T-helper 2 cell treated with Interferon-gamma antibody and Interleukin-4, amounts not matched to agents 5 μg/mL and 100 μg/mL, for 36 hours (primary cell): ENCODE measurements around the gene SNRNP200.
A peak's percentile ranks its signal among the peaks of the same experiment; 100 is the strongest.

Experiments
- DNase-seq: peaks from one replicate; pipeline ENCODE4 v3.0.0; 2021; ENCODE audit warnings: low spot score
- H3K27ac Mint-ChIP-seq: one replicate; pipeline ENCODE4 v1.8.0; 2021; ENCODE audit warnings: mild to moderate bottlenecking, mixed read lengths
- H3K27me3 Mint-ChIP-seq: one replicate; pipeline ENCODE4 v1.8.0; 2021; ENCODE audit warnings: low read depth, mixed read lengths
- H3K36me3 Mint-ChIP-seq: one replicate; pipeline ENCODE4 v1.8.0; 2021; ENCODE audit warnings: low read depth, mixed read lengths
- H3K4me1 Mint-ChIP-seq: one replicate; pipeline ENCODE4 v1.8.0; 2021; ENCODE audit warnings: low read depth, mixed read lengths
- H3K4me3 Mint-ChIP-seq: one replicate; pipeline ENCODE4 v1.8.0; 2022; ENCODE audit warnings: mild to moderate bottlenecking, moderate library complexity, mixed read lengths
- H3K9me3 Mint-ChIP-seq: one replicate; pipeline ENCODE4 v1.8.0; 2021; ENCODE audit warnings: mixed read lengths

Gene SNRNP200

DNA sequence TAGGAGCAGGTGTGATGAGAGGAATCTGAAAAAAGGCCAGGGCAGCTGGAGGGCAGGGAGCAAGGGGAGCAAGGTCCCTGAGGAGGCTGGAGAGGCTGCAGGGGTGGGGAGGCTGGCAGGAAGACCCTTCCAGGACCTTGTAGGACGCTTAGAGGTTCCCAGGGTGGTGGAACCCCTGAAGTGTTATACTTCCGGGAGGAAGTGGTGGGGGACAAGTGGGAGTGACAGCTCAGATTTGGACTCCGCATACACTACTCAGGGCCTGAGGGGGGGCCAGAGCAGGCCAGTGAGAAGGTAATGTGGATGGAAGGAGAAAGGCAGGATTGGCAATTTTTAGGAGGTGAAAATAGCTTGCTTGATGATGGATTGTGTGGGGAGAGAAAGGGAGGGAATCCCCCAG lies 28.4 kb upstream of the SNRNP200 start:
- Mint-ChIP-seq H3K36me3 (peaks cover 30% of the 10 kb centered on the region), H3K9me3 (no peaks in the 10 kb centered on the region), H3K27me3 (no peaks in the 10 kb centered on the region), H3K4me3 (peak overlapping the region; percentile 90), H3K4me1 (peaks cover 43% of the 10 kb centered on the region), H3K27ac (peak overlapping the region; percentile 67)
- DNase-seq = no peak

DNA sequence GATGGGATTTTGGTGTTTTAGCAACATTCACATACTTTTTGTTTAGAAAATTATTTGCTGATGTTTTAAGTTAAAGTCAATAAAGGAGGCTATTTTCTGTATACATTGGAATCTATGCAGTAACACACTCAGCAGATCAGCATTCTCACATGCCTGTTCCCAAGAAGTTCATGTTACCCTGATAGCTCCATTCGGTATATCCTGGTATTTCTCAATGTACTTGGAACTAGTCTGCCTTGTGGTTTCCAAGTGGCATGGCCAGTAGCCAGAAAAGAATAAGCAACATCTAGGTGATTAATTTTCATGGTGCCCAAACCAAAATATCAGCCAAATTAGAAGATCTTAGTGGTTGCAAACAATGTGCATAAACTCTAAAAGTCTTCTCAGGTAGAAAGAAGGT lies 25.1 kb upstream of the SNRNP200 start:
- Mint-ChIP-seq H3K27me3 (no peaks in the 10 kb centered on the region), H3K27ac (no peak overlapping the region), H3K4me1 (peaks cover 46% of the 10 kb centered on the region), H3K36me3 (peaks cover 49% of the 10 kb centered on the region), H3K9me3 (no peaks in the 10 kb centered on the region), H3K4me3 (no peak overlapping the region)
- no peak for DNase-seq

DNA sequence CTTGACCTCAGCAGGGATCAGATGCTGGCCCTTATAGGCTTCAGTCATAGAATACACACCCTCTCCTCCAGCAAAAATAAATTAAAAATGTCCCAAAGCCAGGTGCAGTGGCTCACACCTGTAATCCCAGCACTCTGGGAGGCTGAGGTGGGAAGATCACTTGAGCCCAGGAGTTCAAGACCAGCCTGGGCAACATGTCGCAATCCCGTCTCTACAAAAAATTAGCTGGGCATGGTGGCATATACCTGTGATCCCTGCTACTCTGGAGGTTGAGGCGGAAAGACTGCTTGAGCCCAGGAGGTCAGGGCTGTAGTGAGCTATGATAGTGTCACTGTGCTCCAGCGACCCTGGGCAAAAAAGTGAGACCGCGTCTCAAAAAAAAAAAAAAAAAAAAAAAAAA lies 24.5 kb upstream of the SNRNP200 start:
- DNase-seq = no peak
- Mint-ChIP-seq H3K27ac (no peak overlapping the region), H3K27me3 (no peaks in the 10 kb centered on the region), H3K36me3 (peaks cover 48% of the 10 kb centered on the region), H3K9me3 (no peaks in the 10 kb centered on the region), H3K4me3 (no peak overlapping the region), H3K4me1 (peaks cover 47% of the 10 kb centered on the region)

DNA sequence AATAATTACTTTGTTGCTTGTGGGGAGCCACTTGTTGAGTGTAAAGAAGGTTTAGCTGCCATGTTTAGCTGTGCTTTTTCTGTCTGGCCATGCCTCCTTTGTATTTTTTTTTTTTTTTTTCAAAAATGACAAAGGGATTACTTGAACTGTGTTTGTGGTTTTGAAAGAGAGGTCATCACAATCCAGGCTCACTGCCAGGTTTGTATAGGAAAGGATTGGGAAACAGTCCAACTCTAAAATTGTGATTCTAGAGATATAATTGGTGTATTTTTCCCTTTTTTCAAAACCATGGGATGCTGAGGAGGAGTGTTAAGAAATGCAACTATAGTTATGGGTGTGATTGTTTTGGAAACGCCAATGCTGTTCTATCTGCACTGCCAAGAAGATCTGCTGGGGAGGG lies 24.1 kb upstream of the SNRNP200 start:
- peaks cover 47% of the 10 kb centered on the region for H3K36me3 Mint-ChIP-seq
- H3K4me1 Mint-ChIP-seq = peaks cover 47% of the 10 kb centered on the region
- DNase-seq = no peak
- no peak overlapping the region for H3K27ac Mint-ChIP-seq
- H3K4me3 Mint-ChIP-seq = no peak overlapping the region
- no peaks in the 10 kb centered on the region for H3K27me3 Mint-ChIP-seq
- no peaks in the 10 kb centered on the region for H3K9me3 Mint-ChIP-seq

DNA sequence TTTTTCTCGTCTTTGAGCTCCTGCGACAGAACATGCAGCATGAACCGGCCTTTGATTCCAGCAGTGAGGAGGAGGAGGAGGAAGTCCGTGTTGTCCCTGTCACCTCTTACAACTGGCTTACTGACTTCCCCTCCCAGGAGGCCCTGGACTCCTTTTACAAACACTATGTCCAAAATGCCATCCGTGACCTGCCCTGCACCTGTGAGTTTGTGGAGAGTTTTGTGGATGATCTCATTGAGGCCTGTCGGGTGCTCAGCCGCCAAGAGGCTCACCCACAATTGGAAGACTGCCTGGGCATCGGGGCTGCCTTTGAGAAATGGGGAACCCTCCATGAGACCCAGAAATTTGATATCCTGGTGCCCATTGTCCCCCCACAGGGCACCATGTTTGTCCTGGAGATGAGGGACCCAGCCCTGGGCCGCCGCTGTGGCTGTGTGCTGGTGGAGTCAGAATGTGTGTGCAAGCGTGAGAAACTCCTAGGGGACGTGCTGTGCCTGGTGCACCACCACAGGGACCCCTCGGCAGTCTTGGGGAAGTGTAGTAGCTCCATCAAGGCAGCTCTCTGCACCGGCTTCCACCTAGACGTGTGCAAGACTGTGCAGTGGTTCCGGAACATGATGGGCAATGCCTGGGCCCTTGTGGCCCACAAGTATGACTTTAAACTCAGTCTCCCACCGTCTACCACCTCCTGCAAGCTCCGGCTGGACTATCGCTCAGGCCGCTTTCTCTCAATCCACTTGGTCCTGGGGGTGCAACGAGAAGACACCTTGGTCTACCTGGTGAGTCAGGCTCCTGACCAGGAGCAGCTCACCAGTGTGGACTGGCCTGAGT lies 21.9 kb upstream of the SNRNP200 start:
- H3K4me3 Mint-ChIP-seq = peak overlapping the region; percentile 98
- peaks cover 40% of the 10 kb centered on the region for H3K36me3 Mint-ChIP-seq
- H3K4me1 Mint-ChIP-seq = peaks cover 47% of the 10 kb centered on the region
- H3K27ac Mint-ChIP-seq = peak overlapping the region; percentile 97
- no peaks in the 10 kb centered on the region for H3K27me3 Mint-ChIP-seq
- no peaks in the 10 kb centered on the region for H3K9me3 Mint-ChIP-seq
- DNase-seq = no peak

DNA sequence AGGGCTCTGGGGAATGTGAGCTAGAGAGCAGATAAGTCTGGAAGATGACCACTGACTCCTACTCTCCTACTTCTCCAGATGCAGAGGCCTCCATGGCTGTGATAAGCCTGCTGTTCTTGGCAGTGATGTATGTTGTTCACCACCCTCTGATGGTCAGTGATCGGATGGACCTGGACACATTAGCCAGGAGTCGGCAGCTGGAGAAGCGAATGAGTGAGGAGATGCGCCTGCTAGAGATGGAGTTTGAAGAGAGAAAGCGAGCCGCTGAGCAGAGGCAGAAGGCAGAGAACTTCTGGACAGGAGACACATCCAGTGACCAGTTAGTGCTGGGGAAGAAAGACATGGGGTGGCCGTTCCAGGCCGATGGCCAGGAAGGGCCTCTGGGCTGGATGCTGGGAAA lies 21.2 kb upstream of the SNRNP200 start:
- Mint-ChIP-seq H3K9me3 (no peaks in the 10 kb centered on the region), H3K27ac (peak overlapping the region; percentile 97), H3K4me3 (peak overlapping the region; percentile 98), H3K4me1 (peaks cover 49% of the 10 kb centered on the region), H3K36me3 (peaks cover 40% of the 10 kb centered on the region), H3K27me3 (no peaks in the 10 kb centered on the region)
- no peak for DNase-seq

DNA sequence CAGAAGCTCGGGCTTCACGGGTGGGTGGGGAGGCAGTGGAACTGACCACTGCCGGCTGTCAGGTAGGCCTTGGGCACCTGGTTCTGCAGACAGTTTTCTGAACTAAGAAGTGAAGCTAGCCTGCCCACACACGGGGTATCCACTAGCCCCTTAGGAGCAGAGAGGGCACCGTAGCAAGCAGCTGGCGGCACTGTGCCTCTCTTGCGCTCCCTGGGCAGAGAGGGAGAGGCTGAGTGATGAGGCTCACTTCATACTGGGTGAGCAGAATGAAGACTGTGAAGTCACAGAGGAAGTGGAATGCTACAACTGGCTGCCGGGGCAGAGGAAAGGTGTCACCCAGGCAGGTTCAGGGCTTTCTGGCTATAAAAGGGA lies 20.5 kb upstream of the SNRNP200 start:
- peak overlapping the region; percentile 97 for H3K27ac Mint-ChIP-seq
- H3K27me3 Mint-ChIP-seq = no peaks in the 10 kb centered on the region
- H3K4me1 Mint-ChIP-seq = peaks cover 47% of the 10 kb centered on the region
- H3K9me3 Mint-ChIP-seq = no peaks in the 10 kb centered on the region
- H3K36me3 Mint-ChIP-seq = peaks cover 40% of the 10 kb centered on the region
- peak overlapping the region; percentile 98 for H3K4me3 Mint-ChIP-seq
- peak; percentile 32 for DNase-seq

DNA sequence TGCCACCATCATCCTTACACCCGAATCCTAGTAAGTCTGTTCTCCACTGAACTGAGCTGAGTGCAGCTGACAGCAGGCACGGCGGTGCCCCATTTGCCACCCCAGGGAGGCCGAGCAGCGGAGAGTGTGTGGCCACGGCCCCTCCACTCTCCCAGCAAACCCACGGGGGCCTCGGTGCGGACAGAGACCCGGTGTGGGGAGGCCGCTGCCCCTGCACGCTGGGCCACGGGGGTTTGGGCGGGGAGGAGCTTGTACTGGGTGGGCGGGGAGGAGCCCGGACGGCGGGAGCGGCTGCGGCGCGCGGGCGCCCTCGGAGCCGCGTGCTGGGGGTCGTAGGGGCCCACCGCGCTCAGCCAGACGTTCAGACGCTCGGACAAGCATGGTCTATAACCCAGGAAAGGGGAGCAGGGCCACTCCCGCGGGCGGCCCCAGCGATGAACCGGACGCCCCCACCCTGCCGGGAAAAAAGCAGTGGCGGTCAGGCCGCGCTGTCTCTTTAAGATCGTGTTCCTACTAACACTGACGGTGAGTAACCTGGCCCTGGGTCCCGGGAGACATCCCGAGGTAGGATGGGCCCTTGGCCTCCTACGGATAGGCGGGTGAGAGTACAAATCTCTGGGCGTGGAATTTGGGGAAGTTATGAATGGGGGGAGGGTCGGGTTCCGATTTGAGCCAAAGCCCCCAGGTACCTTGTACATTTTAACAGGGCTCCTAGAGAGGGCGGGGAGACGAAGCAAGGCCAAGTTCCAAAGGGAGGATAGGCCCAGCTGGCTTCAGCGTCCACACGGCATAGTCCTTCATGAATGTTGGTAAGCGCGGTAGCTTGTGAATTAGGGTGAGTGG lies 19.9 kb upstream of the SNRNP200 start, which contains the start of gene ITPRIPL1:
Gene ITPRIPL1, plus strand, starts transcription at position 277 of the 843 bp plus-strand sequence. Its CDS starts 523 bp downstream, at position 800.
- H3K36me3 Mint-ChIP-seq = peaks cover 40% of the 10 kb centered on the region
- peak; percentile 37 for DNase-seq
- H3K27me3 Mint-ChIP-seq = no peaks in the 10 kb centered on the region
- H3K4me3 Mint-ChIP-seq = peak within 1 kb of the TSS; percentile 98
- H3K27ac Mint-ChIP-seq = peak within 1 kb of the TSS; percentile 97
- peaks cover 52% of the 10 kb centered on the region for H3K4me1 Mint-ChIP-seq
- H3K9me3 Mint-ChIP-seq = no peaks in the 10 kb centered on the region

DNA sequence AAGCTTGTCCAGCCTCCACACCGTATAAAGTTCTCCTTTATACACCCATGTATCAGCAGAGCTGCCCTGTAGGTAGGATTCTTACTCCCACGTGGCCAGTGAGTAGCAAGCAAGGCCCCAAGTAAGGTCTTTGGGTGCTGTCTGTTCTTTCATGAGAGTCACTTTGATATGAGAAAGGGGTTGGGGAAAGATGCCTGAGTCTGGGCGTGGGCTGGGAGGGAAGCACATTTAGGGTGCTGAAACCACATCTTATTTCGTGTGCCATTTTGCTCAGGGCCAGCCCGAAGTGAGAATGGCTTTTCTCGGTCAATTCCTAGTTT lies 19.3 kb upstream of the SNRNP200 start:
- peak; percentile 61 for DNase-seq
- peaks cover 39% of the 10 kb centered on the region for H3K36me3 Mint-ChIP-seq
- H3K4me1 Mint-ChIP-seq = peaks cover 51% of the 10 kb centered on the region
- no peaks in the 10 kb centered on the region for H3K9me3 Mint-ChIP-seq
- H3K27ac Mint-ChIP-seq = peak overlapping the region; percentile 91
- no peaks in the 10 kb centered on the region for H3K27me3 Mint-ChIP-seq
- peak overlapping the region; percentile 85 for H3K4me3 Mint-ChIP-seq

DNA sequence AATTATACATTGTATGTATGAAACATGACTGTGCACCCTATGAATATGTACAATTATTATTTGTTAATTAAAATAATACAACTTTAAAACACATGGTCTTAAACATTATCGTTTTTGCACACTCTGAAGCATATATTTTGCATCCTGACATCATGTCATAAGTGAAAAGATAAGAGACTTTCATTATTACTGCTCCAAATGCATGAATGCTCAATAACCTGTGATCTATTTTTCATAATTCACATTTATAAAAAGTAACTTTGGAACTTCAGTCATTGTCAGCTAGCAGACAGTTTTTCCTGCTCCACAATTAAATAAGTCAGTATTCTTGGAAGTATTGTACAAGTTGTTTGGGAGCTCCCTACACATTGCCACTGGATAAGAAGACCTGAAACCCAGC lies 18.5 kb upstream of the SNRNP200 start:
- H3K4me1 Mint-ChIP-seq = peaks cover 53% of the 10 kb centered on the region
- H3K27me3 Mint-ChIP-seq = no peaks in the 10 kb centered on the region
- H3K9me3 Mint-ChIP-seq = no peaks in the 10 kb centered on the region
- peak overlapping the region; percentile 85 for H3K4me3 Mint-ChIP-seq
- no peak for DNase-seq
- H3K27ac Mint-ChIP-seq = no peak overlapping the region
- H3K36me3 Mint-ChIP-seq = peaks cover 38% of the 10 kb centered on the region

DNA sequence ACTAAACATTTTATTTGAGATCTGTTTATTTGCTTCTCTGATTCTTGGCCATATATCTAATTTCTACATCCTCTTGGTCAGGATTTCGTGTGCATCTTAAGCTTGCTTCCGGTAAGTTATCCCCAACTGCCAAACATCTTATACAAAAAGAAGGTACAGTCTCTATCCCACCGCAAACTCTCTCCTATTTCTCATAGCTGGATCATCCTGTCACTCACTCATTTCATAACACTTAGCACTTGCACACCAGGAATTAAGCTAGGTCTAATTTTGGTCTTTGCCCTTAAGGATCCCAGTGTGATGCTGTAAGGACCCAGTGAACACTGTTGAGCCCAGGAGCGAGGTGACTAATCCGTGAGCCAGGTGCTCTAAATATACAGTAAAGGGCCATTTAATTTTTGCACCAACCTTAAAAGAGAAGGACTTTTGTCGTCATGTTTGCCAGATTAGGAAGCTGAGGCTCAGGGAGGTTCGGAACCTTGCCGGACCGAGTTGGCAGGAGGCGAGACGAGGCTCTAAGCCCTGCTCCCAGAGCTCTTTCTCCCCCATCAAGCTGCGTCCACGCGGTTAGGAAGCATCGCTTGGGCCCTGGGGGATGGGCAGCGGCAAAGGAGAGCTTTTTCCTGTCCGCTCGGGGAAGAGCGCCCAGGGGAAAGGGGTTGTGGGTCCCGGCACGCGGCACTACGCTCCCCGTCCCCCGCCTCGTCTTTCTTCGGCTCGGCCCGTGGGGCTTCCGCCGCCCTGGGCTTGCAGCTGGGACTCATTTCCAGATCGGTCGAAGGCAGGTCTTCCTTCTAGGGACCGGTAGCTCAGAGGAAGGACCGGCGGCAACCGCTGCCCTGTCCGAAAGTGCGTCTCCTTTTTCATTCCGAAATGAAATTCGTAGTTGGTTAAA lies 15.6 kb upstream of the SNRNP200 start:
- Mint-ChIP-seq H3K9me3 (no peaks in the 10 kb centered on the region), H3K4me3 (peak overlapping the region; percentile 88), H3K27me3 (no peaks in the 10 kb centered on the region), H3K4me1 (peaks cover 51% of the 10 kb centered on the region), H3K36me3 (peaks cover 19% of the 10 kb centered on the region), H3K27ac (peak overlapping the region; percentile 96)
- DNase-seq = peak; percentile 47

DNA sequence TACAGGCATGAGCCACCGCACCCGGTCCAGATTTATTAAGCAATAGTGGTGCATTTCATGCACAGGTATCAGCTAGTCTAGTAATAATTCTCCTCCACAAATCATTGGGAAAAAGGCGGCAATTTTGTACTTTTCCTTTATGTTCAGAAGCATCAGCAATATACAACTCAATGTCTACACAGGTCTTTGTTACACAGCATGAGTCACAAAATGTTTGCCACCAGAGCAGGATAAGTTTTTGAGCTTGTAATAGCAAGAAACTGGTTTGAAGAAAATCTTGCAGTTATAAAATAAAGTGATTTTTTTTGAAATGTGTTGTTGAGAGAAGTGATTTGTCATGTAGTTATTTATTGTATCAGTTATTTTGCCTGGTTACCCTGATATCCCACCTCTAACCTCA lies 15.0 kb upstream of the SNRNP200 start:
- Mint-ChIP-seq H3K36me3 (peaks cover 19% of the 10 kb centered on the region), H3K27ac (peak overlapping the region; percentile 96), H3K9me3 (no peaks in the 10 kb centered on the region), H3K27me3 (no peaks in the 10 kb centered on the region), H3K4me1 (peaks cover 51% of the 10 kb centered on the region), H3K4me3 (peak overlapping the region; percentile 88)
- DNase-seq = no peak

DNA sequence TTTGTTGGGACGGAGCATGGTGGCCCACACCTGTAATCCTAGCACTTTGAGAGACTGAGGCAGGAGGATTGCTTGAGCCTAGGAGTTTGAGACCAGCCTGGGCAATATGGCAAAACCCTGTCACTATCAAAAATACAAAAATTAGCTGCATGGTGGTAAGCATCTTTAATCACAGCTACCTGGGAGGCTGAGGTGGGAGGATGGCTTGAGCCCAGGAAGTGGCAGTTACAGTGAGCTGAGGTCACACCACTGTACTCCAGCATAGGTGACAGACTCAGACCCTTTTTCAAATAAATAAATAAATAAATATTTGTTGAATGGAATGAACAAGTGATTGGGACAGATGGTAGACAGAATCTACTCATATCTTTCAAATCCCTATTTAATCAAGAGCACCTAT lies 14.1 kb upstream of the SNRNP200 start:
- Mint-ChIP-seq H3K4me3 (peak overlapping the region; percentile 88), H3K27me3 (no peaks in the 10 kb centered on the region), H3K27ac (peak overlapping the region; percentile 80), H3K36me3 (peaks cover 24% of the 10 kb centered on the region), H3K4me1 (peaks cover 50% of the 10 kb centered on the region), H3K9me3 (no peaks in the 10 kb centered on the region)
- DNase-seq = no peak
